CD4-positive, alpha-beta T cell treated with Interleukin-12 subunit alpha and Interleukin-12 subunit beta, for 1 hour (primary cell): ENCODE measurements around the gene NMT2.

Experiments
- DNase-seq: peaks from one replicate; pipeline ENCODE4 v3.0.0-alpha.2; 2020

Gene NMT2

GRCh38 chr10:15084502-15084922 lies 84.0 kb downstream of the NMT2 start:
- peak; percentile 68 for DNase-seq

DNA sequence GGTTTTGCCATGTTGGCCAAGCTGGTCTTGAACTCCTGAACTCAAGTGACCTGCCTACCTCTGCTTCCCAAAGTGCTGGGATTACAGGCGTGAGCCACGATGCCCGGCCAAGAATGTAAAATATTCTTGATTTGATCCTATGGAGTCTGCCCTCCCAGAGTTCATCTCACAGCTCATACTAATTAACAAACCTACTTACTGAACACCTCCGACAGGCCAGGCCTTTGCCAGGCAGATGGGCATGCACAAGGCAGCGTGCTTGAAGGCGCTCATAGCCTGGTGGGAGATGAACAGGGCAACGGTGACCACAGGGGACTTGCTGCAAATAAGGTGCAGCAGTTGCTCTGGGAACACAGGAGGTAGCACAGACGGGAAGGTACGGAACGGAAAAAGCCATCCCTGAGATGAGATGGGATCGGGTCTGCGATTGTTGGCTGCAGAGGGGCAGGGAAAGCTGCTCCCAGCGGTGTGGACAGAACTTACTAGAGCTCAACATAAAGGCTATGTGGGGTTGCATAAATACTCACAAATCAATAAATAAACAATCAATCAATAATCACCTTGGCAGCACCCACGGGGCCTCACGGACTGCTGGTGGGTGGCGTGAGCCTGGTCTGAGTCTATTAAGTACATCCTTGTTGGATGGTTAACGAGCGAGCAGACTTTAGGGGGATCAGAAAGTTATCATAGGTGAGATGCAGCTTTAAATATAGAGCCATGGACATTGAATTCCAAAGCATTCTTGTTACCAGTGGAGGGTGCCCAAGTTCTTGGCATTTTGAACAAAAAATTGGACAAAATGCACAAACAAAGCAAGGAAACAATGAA lies 84.6 kb downstream of the NMT2 start:
- no peak for DNase-seq

DNA sequence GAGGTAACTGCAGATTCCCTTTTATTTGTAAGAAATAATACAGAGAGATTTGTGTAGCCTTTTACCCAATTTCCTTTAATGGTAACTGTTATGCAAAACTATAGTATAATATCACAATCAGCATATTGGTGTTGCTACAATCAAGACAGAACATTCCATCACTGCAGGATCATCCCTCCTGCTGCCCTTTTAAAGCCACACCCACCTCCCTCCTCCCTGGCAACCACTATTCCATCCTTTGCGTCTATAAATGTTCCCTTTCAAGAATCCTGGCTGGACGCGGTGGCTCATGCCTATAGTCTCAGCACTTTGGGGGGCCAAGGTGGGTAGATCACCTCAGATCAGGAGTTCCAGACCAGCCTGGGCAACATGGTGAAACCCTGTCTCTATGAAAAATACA lies 93.1 kb downstream of the NMT2 start:
- DNase-seq: no peak

GRCh38 chr10:15072358-15072757 lies 96.1 kb downstream of the NMT2 start:
- DNase-seq: no peak

DNA sequence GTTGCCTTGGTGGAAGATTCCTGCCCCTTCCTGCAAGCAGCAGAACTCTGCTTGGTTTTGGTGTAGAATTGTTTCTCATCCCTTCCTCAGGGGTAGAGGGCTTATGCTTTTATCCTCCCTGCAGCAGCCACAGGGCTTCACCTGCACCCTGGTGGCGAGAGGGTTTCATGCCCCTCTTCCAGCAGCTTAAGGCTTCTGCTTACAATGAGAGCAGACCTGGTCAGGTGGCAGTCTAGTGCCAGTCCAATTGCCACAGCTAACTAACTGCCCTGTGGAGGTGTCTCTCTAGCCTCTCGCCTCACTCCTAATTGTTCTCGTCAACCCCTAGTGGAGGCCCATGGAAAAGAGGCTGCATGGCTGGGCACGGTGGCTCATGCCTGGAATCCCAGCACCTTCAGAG lies 99.3 kb downstream of the NMT2 start:
- no peak for DNase-seq

DNA sequence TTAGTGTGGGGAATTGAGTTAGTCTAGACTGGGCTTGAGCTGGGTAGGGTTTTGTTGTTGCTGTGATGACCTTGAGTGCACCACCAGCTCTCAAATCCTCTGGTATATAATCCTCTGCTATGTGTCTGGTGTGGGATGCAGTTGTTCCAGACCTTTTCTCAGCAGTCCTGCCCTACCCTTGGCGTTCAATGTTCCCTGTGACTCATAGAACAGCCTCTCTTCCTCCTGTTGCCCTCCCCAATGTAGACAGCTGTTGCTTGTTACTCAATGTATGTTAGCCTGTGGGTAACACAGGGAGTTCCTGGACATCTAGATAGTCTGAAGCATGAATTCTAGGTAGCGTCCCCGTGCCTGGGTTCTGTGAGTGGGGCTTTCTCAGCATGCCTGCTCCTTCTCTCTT lies 99.7 kb downstream of the NMT2 start:
- no peak for DNase-seq

GRCh38 chr10:15067154-15067553 lies 101.3 kb downstream of the NMT2 start:
- no peak for DNase-seq

GRCh38 chr10:15060638-15061037 lies 107.9 kb downstream of the NMT2 start:
- DNase-seq: no peak

- DNase-seq: no peak
Measured at GRCh38 chr10:15059914-15060313, 108.6 kb downstream of the NMT2 start.

DNA sequence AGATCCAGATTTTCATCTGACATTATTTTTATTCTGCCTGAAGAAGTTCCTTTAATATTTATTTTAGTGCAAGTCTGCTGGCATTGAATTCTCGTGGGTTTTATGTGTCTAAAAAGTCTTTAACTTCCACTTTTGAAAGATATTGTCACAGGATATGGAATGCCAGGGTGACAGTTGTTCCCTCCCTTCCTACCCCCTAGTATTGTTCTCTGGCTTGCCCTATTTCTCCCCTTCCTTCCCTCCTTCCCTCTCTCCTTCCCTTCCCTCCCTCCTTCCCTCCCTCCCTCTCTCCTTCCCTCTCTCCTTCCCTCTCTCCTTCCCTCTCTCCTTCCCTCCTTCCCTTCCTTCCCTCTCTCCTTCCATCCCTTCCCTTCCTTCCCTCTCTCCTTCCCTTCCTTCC lies 109.8 kb downstream of the NMT2 start:
- DNase-seq: no peak
